Neural progenitor cell (in vitro differentiated cells): ENCODE data around the gene PVALB.

ENCODE experiments used
- EZH2 ChIP-seq: fragments of 200-600 bp; sonication (generic); IDR thresholded peaks from 2 replicates; pipeline ENCODE4 v1.6.1; 2017; ENCODE audit warnings: antibody characterized with exemption, mild to moderate bottlenecking, moderate library complexity
- TF ChIP-seq, protein P1 (sequence below): fragments of 200-600 bp; sonication (generic); IDR thresholded peaks from 2 replicates; pipeline ENCODE4 v1.5.1; 2017; ENCODE audit warnings: antibody characterized with exemption, mild to moderate bottlenecking

DNA sequence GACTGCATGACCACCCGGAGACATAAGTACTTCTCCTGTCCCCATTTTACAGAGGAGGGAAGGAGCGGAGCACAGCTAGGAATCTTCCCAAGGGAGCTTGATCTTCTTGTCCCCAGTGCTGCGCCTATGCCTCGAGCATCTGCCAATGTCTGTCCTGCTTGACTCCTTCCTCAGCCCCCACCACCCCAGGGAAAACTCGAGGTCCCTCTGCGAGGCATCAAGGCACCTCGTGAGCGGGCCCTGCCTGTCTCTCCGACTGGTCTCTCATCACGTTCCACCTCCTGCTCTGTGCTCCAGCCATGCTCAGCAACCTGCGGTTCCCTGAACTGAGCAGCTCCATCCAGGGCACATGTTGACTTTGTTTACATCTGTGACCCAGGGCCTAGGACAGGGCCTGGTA, 46.4 kb upstream of the PVALB start:
- TF ChIP-seq, protein P1, sequence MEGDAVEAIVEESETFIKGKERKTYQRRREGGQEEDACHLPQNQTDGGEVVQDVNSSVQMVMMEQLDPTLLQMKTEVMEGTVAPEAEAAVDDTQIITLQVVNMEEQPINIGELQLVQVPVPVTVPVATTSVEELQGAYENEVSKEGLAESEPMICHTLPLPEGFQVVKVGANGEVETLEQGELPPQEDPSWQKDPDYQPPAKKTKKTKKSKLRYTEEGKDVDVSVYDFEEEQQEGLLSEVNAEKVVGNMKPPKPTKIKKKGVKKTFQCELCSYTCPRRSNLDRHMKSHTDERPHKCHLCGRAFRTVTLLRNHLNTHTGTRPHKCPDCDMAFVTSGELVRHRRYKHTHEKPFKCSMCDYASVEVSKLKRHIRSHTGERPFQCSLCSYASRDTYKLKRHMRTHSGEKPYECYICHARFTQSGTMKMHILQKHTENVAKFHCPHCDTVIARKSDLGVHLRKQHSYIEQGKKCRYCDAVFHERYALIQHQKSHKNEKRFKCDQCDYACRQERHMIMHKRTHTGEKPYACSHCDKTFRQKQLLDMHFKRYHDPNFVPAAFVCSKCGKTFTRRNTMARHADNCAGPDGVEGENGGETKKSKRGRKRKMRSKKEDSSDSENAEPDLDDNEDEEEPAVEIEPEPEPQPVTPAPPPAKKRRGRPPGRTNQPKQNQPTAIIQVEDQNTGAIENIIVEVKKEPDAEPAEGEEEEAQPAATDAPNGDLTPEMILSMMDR: no peak
- TF ChIP-seq EZH2: no peak
